ENCODE data around the gene CDH13. TPM values are rescaled to one million over a fixed set of nuclear protein-coding genes. Genes with fewer than 3 reads are reported as not detected.

The CDH13 gene
- total and polyA plus RNA-seq, 9 of the 15 experiments (the other 6 are each of a cell fraction or from before 2014, with no cell fraction given), result 0.03 TPM; not detected in 8

- ChIA-PET CTCF (ENCODE audit: low intra/inter-chr PET ratio) (no interaction called here), POLR2A (no interaction called here)
- H3K4me1 ChIP-seq (replicated peaks in 1 of 2; ENCODE audit: control insufficient read depth in 2 of 2, insufficient read depth in 2 of 2, low read length in 2 of 2), result no peaks in the 10 kb centered on the region
- no peak overlapping the region for H2AFZ ChIP-seq (ENCODE audit: low read depth, low read length)
- no peaks in the 10 kb centered on the region for H3K27me3 ChIP-seq (ENCODE audit: control insufficient read depth in 2 of 2, insufficient read depth in 2 of 2, low read length in 2 of 2)
- ATAC-seq, result no peak
- DNase-seq (ENCODE audit: extremely low read depth in 1 of 4, low spot score in 3 of 4), result no peak
- no peak overlapping the region for H3K4me2 ChIP-seq (ENCODE audit: insufficient read depth, low read length)
- H3K9me3 ChIP-seq (replicated peaks; ENCODE audit: control insufficient read depth, insufficient read depth, low read depth, low read length), result no peaks in the 10 kb centered on the region; the same call in 1 of the 2 replicates
- no peak overlapping the region for H3K4me3 ChIP-seq
- no peaks in the 10 kb centered on the region for H3K79me2 ChIP-seq (ENCODE audit: control insufficient read depth, insufficient read depth, low read length)
- H3K27ac ChIP-seq (ENCODE audit: extremely low read depth, low read depth, low read length), result no peak overlapping the region
- H4K20me1 ChIP-seq (replicated peaks; ENCODE audit: control insufficient read depth, insufficient read depth, low read length), result no peaks in the 10 kb centered on the region
- BruUV-seq (replicated peaks), result no TSS peak
- intact Hi-C loops (cut with micrococcal nuclease), result no loop called here
- no peak overlapping the region for H3K9ac ChIP-seq (ENCODE audit: insufficient read depth in 1 of 2, low read depth in 2 of 2, low read length in 2 of 2)
- FAIRE-seq, result no peak
- in situ Hi-C loops (cut with MboI), result no loop called here
- 0% methylated on average over 6 of the region's 6 CpGs for WGBS (ENCODE audit: insufficient coverage, low coverage, missing lambda C conversion rate)
- no peaks in the 10 kb centered on the region for H3K9me1 ChIP-seq (ENCODE audit: control insufficient read depth, insufficient read depth, low read length)
- no peaks in the 10 kb centered on the region for H3K36me3 ChIP-seq (ENCODE audit: control insufficient read depth, insufficient read depth, low read length)
- TF ChIP-seq, protein P1, sequence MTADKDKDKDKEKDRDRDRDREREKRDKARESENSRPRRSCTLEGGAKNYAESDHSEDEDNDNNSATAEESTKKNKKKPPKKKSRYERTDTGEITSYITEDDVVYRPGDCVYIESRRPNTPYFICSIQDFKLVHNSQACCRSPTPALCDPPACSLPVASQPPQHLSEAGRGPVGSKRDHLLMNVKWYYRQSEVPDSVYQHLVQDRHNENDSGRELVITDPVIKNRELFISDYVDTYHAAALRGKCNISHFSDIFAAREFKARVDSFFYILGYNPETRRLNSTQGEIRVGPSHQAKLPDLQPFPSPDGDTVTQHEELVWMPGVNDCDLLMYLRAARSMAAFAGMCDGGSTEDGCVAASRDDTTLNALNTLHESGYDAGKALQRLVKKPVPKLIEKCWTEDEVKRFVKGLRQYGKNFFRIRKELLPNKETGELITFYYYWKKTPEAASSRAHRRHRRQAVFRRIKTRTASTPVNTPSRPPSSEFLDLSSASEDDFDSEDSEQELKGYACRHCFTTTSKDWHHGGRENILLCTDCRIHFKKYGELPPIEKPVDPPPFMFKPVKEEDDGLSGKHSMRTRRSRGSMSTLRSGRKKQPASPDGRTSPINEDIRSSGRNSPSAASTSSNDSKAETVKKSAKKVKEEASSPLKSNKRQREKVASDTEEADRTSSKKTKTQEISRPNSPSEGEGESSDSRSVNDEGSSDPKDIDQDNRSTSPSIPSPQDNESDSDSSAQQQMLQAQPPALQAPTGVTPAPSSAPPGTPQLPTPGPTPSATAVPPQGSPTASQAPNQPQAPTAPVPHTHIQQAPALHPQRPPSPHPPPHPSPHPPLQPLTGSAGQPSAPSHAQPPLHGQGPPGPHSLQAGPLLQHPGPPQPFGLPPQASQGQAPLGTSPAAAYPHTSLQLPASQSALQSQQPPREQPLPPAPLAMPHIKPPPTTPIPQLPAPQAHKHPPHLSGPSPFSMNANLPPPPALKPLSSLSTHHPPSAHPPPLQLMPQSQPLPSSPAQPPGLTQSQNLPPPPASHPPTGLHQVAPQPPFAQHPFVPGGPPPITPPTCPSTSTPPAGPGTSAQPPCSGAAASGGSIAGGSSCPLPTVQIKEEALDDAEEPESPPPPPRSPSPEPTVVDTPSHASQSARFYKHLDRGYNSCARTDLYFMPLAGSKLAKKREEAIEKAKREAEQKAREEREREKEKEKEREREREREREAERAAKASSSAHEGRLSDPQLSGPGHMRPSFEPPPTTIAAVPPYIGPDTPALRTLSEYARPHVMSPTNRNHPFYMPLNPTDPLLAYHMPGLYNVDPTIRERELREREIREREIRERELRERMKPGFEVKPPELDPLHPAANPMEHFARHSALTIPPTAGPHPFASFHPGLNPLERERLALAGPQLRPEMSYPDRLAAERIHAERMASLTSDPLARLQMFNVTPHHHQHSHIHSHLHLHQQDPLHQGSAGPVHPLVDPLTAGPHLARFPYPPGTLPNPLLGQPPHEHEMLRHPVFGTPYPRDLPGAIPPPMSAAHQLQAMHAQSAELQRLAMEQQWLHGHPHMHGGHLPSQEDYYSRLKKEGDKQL (CRISPR knock-in tag; IDR thresholded peaks at IDR 0.05; ENCODE audit: borderline replicate concordance), result no peak
- TF ChIP-seq, protein P2, sequence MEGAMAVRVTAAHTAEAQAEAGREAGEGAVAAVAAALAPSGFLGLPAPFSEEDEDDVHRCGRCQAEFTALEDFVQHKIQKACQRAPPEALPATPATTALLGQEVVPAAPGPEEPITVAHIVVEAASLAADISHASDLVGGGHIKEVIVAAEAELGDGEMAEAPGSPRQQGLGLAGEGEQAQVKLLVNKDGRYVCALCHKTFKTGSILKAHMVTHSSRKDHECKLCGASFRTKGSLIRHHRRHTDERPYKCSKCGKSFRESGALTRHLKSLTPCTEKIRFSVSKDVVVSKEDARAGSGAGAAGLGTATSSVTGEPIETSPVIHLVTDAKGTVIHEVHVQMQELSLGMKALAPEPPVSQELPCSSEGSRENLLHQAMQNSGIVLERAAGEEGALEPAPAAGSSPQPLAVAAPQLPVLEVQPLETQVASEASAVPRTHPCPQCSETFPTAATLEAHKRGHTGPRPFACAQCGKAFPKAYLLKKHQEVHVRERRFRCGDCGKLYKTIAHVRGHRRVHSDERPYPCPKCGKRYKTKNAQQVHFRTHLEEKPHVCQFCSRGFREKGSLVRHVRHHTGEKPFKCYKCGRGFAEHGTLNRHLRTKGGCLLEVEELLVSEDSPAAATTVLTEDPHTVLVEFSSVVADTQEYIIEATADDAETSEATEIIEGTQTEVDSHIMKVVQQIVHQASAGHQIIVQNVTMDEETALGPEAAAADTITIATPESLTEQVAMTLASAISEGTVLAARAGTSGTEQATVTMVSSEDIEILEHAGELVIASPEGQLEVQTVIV (CRISPR knock-in tag; IDR thresholded peaks at IDR 0.05; ENCODE audit: borderline replicate concordance), result no peak
- TF ChIP-seq, protein P3, sequence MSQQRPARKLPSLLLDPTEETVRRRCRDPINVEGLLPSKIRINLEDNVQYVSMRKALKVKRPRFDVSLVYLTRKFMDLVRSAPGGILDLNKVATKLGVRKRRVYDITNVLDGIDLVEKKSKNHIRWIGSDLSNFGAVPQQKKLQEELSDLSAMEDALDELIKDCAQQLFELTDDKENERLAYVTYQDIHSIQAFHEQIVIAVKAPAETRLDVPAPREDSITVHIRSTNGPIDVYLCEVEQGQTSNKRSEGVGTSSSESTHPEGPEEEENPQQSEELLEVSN (IDR thresholded peaks at IDR 0.05; ENCODE audit: borderline replicate concordance in 1 of 2, extremely low read depth in 1 of 2, insufficient read depth in 1 of 2, insufficient read length in 1 of 2, low read depth in 1 of 2, low read length in 1 of 2, poor library complexity in 1 of 2, severe bottlenecking in 1 of 2), result no peak
- no peak for TF ChIP-seq PHF20 (IDR thresholded peaks at IDR 0.05; ENCODE audit: partially characterized antibody)
Observed at GRCh38 chr16:82792693-82793092, 165.9 kb downstream of the CDH13 start.

Data from K562 (cell line).